HG02642 (cell line): Measurements from ENCODE around the gene UBAC1.
"Not testable (repeated sequence)": the region's sequence is repeated elsewhere in the genome, so short reads cannot be mapped to it uniquely, and the experiment has no call there.

Source experiments
- ATAC-seq: cut with Tn5 transposase; IDR thresholded peaks from one replicate; pipeline ENCODE4 v1.9.1; 2021; ENCODE audit warnings: mild to moderate bottlenecking; ENCODE audit not compliant: unreplicated experiment, poor library complexity

Gene UBAC1

GRCh38 chr9:135946392-135946994, 14.7 kb downstream of the UBAC1 start:
- ATAC-seq: no peak

DNA sequence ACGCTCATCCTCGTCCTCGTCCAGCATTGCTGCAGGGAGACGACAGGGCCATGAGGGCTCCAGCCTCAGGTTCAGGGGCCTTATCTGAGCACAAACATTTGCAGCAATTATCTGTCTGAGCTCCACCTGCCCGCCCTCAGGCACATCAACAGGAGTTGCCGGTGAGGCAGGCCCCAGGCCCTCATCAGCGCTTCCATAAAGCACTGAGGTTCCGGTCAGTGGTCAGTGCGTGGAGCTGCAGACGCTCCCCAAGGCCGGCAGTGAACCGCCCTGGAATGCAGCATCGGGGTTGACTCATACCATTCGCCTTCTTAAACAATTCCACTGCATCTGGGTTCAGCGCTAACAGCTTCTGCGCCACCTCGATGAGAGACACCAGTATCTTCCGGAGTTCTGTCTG, 15.2 kb downstream of the UBAC1 start:
- ATAC-seq: no peak

- ATAC-seq: no peak
These were observed 16.5 kb downstream of the UBAC1 start for GRCh38 chr9:135944444-135945252.

- ATAC-seq: not testable (repeated sequence)
These were observed 17.6 kb downstream of the UBAC1 start for GRCh38 chr9:135943604-135944003.

- no peak for ATAC-seq
These were observed 19.7 kb downstream of the UBAC1 start for GRCh38 chr9:135941288-135941995.

DNA sequence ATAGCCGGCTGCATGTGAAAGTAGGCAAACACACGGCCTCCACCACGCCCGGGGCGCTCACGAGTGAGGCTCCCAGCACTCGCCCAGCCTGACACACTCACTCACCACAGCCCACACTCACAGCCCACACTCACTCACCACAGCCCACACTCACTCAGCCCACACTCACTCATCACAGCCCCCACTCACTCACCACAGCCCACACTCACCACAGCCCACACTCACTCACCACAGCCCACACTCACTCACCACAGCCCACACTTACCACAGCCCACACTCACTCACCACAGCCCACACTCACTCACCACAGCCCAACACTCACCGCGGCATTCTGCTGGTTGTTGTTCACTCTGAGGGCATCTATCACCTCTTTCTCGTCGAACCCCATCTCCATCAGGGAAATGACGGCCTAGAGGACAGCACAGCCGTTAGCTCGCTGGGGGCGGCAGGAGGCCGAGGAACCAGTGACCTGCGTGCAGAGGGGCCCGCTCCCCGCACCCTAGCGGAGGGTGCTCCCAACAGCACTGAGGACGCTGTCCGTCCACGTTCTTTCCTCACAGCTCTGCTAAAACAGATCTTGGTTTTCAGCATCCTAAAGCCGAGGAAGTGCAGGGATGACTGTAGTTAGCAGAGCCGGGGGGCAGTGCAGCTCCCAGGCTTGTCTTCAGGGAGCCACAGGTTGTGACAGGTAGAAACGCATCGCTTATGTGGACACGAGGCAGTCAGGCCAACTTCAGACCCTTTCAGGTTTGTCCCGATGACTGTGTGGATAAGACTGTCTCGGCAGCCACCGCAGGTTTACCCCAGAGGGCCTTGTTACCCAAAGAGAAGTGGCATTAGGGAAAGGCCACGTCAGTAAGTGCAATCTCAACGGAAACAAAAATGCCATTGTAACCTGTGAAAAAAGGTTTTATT, 21.6 kb downstream of the UBAC1 start:
- ATAC-seq: no peak

GRCh38 chr9:135937521-135938489, 23.4 kb downstream of the UBAC1 start:
- no peak for ATAC-seq

DNA sequence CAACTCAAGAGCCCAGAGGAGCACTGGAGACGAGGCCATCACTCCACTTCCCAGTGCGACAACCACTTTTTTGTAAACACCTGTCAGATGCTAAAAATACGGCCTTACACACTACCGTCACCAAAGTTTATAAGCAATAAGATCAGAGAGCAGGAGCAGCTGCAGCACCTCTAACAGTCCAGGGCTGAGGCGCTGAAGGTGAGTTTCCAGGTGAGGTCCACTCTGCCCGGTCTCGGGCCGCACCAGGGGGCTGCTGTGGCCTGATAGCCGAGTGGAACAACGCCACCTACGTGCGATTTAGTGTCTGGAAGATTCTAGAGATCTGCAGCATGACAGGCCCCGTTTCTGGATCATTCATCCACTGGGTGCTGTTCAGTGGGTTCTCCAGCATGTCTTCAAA, 28.1 kb downstream of the UBAC1 start:
- ATAC-seq: no peak

- ATAC-seq: no peak
These were observed 28.5 kb downstream of the UBAC1 start for GRCh38 chr9:135932656-135933055.

- ATAC-seq: no peak
These were observed 29.8 kb downstream of the UBAC1 start for GRCh38 chr9:135931349-135931820.

- no peak for ATAC-seq
These were observed 30.5 kb downstream of the UBAC1 start for GRCh38 chr9:135930446-135931345.

DNA sequence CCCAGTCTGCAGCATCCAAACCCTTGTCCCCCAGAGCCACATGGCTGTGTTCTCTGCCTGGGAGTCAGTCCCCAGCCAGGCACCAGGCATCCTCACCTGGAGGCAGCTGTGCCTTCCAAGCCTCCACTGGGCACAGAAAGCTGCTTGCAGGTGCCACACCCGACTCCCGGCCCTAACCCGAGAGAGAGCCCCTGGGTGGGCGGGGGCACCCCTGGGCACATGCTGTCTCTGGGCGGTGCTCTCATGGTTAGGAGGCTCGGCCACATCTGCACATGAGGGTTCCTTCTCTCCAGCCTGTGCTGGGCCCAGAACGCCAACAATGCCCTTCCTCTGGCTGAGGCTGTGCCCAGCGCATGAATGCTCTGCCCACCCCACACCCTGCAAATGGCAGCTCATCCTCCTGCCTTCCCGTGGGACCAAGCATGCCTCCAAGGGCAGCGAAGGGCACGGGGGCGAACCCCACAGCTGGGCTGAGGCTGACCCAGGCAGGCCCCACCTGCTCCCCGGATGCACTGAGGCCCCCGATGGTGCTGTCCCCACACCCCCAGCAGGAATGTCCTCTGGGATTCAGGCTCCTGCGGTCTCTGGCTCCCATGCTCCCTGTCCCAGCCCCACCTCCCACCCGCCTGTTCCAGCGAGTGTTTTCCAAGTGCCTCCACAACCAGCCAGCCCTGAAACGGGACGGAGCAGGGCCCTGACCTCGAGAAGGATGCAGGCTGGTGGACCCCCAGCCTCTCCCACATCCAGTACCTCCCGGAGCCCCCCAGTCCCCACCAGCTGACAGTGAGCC, 31.3 kb downstream of the UBAC1 start:
- ATAC-seq: no peak

DNA sequence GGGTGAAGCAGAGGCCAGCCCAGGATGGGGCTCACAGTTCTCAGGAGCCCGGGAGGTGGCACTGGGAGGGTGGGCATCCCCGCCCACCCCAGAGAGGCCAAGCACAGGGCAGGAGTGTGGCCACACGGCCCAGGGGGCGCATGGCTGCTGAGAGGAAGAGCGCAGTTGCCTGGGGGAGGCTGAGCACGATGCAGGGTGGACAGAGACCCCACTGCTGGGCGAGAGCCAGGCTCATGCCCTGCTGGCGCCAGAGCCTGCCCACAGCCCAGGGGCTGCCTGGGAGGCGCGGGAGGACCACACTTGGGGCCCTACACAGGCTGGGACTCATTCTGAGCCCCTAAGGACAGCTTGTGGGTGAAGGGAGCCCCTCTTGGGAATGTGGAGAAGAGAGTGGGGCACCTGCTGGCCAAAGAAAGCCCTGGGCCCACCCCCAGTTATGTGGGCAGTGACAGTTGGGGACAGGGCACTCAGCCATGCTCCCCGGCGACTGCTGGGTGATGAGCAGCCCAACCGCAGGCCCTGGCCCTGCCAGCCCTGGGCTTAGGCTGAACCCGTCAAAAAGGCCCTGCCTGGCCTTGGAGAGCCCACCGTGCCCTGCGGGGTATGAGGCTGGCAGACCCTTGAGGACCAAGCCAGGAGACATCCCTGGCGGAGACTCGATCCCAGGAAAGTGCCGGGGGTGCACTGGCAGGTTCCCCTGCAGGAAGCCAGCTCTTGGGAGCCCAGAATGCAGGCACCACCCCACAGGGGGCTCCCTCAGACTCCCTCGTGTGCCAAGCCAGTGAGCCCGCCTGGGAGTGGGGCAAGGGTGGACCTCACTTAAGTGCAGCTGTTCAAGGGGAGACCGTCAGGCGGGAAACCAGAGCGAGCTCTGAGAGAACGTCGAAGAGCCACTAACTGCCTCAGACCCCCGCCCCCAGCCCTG, 32.2 kb downstream of the UBAC1 start:
- no peak for ATAC-seq

GRCh38 chr9:135928074-135928730, 33.0 kb downstream of the UBAC1 start:
- ATAC-seq: no peak

DNA sequence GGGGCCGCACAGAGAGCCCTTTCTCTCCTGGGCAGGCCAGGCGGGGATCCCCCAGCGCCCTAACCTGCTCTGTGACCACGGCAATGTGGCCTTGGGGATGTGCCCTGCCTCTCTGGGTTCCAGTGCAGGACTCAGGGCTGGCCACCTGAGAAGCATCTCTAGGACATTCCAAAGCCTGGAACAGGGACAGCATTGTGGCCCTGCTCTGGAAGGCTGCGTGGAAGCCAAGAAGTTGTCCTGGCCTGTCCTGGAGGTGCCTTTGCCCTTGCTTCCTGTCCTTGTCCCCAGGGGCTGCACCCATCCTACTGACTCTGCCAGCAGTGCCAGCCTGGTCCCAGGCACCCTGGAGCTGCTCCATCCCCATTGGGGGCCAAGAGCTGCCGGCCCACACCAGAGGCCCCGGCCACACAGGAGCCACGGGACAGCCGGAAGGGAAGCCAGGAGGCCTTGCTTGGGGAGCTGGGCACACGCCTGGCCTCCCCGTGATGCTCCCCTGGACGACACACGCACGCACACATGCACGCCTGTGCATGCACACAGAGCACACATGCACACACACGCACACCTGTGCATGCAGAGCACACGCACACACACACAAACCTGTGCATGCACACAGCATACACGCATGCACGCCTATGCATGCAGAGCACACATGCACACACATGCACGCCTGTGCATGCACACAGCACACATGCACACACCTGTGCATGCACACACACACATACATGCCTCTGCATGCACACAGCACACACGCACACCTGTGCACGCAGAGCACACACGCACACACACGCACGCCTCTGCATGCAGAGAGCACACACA, 33.8 kb downstream of the UBAC1 start:
- no peak for ATAC-seq
